BJ (cell line): Measurements from ENCODE around the gene PCDHB1. TPM values are rescaled to one million over a fixed set of nuclear protein-coding genes. Genes with fewer than 3 reads are reported as not detected.

Source experiments
- CTCF ChIA-PET: fragments of 350-600 bp; formaldehyde crosslinking; extraction: SDS; loops from one replicate; lab custom pipeline; 2021; ENCODE audit warnings: antibody characterized with exemption, inconsistent platforms; lab: Yijun Ruan, JAX
- POLR2A ChIA-PET: fragments of 300-600 bp; sonication (Branson Sonifier 250); formaldehyde crosslinking; extraction: SDS; loops from one replicate; lab custom pipeline; 2021; ENCODE audit warnings: antibody characterized with exemption; lab: Charles Lee
- DNase-seq: peaks from one replicate; pipeline ENCODE4 v3.0.0-alpha.2; 2011; ENCODE audit warnings: low read depth
- H3K27me3 ChIP-seq: 2 replicates; pipeline ENCODE4 v1.6.0; 2011; ENCODE audit warnings: low read length; ENCODE audit not compliant: control insufficient read depth, insufficient read depth
- H3K36me3 ChIP-seq: 2 replicates; pipeline ENCODE4 v1.5.1; 2011; ENCODE audit warnings: low read length; ENCODE audit not compliant: control insufficient read depth, insufficient read depth
- H3K4me3 ChIP-seq: 2 replicates; pipeline ENCODE4 v1.5.1; 2011; ENCODE audit warnings: low read depth, mild to moderate bottlenecking, control low read depth, low read length
- polyA plus RNA-seq: library from polyadenylated mRNA; depleted of rRNA; stranded (reverse); fragments of >200 nt; gene quantifications from 2 replicates; pipeline ENCODE4 v1.2.3, GENCODE V29; 2011
- TF ChIP-seq, protein P1 (sequence below): IDR thresholded peaks from 2 replicates; pipeline ENCODE4 v1.5.1; 2011; ENCODE audit warnings: low read depth, mild to moderate bottlenecking, control low read depth, inconsistent platforms, low read length, moderate library complexity; ENCODE audit not compliant: insufficient read depth

The PCDHB1 gene
- polyA plus RNA-seq, 1 experiment, result not detected

DNA sequence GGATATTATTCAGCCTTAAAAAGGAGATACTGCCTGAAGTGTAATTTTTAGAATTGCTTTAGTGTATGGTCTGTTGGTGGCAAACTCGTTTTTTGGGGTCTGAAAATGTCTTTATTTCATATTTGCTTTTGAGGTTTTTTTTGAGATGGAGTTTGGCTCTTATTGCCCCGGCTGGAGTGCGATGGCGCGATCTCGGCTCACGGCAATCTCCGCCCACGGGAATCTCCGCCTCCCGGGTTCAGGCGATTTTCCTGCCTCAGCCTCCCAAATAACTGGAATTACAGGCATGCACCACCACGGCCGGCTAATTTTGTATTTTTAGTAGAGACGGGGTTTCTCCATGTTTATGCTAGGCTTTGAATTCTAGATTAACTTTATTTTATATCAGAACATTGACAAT, 20.2 kb upstream of the PCDHB1 start:
- no peak for DNase-seq
- CTCF ChIA-PET, result no interaction called here
- H3K36me3 ChIP-seq, result no peaks in the 10 kb centered on the region
- TF ChIP-seq, protein P1, sequence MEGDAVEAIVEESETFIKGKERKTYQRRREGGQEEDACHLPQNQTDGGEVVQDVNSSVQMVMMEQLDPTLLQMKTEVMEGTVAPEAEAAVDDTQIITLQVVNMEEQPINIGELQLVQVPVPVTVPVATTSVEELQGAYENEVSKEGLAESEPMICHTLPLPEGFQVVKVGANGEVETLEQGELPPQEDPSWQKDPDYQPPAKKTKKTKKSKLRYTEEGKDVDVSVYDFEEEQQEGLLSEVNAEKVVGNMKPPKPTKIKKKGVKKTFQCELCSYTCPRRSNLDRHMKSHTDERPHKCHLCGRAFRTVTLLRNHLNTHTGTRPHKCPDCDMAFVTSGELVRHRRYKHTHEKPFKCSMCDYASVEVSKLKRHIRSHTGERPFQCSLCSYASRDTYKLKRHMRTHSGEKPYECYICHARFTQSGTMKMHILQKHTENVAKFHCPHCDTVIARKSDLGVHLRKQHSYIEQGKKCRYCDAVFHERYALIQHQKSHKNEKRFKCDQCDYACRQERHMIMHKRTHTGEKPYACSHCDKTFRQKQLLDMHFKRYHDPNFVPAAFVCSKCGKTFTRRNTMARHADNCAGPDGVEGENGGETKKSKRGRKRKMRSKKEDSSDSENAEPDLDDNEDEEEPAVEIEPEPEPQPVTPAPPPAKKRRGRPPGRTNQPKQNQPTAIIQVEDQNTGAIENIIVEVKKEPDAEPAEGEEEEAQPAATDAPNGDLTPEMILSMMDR, result no peak
- H3K4me3 ChIP-seq, result no peak overlapping the region
- POLR2A ChIA-PET, result no interaction called here
- H3K27me3 ChIP-seq, result no peaks in the 10 kb centered on the region

DNA sequence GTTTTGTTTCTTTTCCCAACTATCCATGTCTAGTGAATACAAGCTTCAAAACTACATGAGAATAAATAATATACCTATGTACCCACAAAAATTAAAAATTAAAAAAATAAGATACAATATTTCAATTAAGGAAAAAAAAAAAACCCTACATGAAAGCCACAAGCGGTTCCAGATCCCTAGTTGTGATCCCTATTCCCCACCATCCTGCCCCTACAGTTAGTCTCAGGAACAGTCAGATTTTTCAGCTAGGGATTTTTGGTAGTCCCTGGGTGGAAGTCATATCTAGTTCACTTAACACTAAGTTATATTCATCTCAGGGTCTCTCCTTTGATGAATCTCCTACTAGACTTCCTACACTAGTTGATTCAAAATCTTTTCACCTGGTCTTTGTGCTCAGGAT, 18.5 kb upstream of the PCDHB1 start:
- DNase-seq, result no peak
- TF ChIP-seq, protein P1, result no peak
- POLR2A ChIA-PET, result no interaction called here
- Histone ChIP-seq H3K27me3 (no peaks in the 10 kb centered on the region), H3K4me3 (no peak overlapping the region), H3K36me3 (no peaks in the 10 kb centered on the region)
- CTCF ChIA-PET, result no interaction called here

DNA sequence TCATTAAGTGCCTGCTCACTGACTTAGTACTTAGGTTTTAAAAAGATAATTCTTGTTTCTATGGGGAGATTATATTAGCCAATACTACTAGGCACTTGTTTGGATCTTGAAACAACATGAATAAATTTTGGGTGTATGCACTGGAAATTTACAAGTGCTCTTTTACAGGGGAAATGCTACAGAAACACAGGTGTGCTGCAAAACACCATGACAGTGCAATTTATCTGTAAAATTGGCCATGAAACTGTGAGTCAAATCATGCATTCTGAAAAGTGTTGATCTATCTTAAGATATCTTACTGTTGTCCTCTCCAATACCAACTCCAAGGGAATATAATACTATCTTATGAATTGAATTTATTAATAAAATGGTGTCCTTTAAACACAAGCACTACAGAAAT, 12.1 kb upstream of the PCDHB1 start:
- Histone ChIP-seq H3K27me3 (no peaks in the 10 kb centered on the region), H3K36me3 (no peaks in the 10 kb centered on the region), H3K4me3 (no peak overlapping the region)
- no peak for DNase-seq
- TF ChIP-seq, protein P1, result no peak
- CTCF ChIA-PET, result no interaction called here
- POLR2A ChIA-PET, result no interaction called here

DNA sequence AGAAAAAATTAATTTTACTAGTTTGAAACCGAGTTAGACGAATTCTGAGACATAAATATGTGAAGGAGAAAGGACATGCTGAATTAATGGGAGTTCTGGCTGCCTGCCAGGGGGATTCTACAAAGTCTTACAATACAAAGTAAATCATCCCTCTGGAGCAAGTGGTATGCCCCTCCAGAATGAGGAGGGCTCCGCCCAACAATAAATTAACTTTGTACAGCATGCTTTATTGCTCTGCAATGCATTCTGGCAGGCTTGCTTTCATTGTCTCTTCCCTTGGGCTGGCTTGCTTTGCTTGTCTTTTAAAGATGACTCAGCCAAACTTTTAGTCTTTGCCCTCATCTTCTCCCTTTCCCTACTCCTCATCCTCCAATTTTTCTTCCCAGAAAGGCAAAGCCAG, 11.7 kb upstream of the PCDHB1 start:
- H3K4me3 ChIP-seq, result no peak overlapping the region
- POLR2A ChIA-PET, result no interaction called here

GRCh38 chr5:141040093-141040770, 10.9 kb upstream of the PCDHB1 start:
- CTCF ChIA-PET, result no interaction called here
- DNase-seq, result no peak
- POLR2A ChIA-PET, result no interaction called here
- H3K4me3 ChIP-seq, result no peak overlapping the region
- H3K27me3 ChIP-seq, result no peaks in the 10 kb centered on the region
- H3K36me3 ChIP-seq, result no peaks in the 10 kb centered on the region
- TF ChIP-seq, protein P1, result no peak

More for the DNA sequence above, 11.7 kb upstream of the PCDHB1 start:
- CTCF ChIA-PET, result no interaction called here
- TF ChIP-seq, protein P1, result no peak
- Histone ChIP-seq H3K27me3 (no peaks in the 10 kb centered on the region), H3K36me3 (no peaks in the 10 kb centered on the region)
- DNase-seq, result no peak
